Posterior cingulate gyrus (tissue), 11 donors: Measurements from ENCODE around the gene SLC25A40.

ENCODE experiments used
- DNase-seq, 10 donors: peaks; one replicate each; pipeline versions ENCODE4 v3.0.0 to v3.0.0-alpha.2; 2020 to 2021; ENCODE audit warnings: mixed read lengths in 3 of 10
- intact Hi-C: fragments of 100-400 bp; cut with DNase I; formaldehyde crosslinking; loops from one replicate; pipeline ENCODE4 v1.15.1; 2023

SLC25A40 gene

DNA sequence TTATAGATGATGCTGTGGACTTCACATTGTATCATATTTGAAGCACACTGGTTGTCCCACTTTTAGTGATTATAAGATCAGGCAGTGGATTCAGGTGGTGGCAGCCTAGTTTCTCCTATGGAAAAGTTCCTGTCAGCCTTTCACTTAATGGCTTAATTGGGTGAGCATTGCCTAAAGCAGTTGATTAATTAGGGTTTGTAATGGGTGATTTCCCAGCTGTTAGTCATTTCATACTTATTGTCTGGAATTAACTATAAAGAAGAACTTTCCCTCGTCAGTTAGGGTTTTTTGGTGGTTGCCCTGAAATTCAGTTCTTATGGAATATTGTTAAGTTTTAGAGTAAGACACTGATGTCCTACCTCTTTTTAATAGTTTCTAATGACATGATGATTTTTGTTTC is 78.8 kb downstream of the SLC25A40 start:
- DNase-seq: no peak
- intact Hi-C loops: loop anchor here (5.0 kb wide), 1 partner anchor 315 kb away; no protein-coding TSS in a partner anchor

DNA sequence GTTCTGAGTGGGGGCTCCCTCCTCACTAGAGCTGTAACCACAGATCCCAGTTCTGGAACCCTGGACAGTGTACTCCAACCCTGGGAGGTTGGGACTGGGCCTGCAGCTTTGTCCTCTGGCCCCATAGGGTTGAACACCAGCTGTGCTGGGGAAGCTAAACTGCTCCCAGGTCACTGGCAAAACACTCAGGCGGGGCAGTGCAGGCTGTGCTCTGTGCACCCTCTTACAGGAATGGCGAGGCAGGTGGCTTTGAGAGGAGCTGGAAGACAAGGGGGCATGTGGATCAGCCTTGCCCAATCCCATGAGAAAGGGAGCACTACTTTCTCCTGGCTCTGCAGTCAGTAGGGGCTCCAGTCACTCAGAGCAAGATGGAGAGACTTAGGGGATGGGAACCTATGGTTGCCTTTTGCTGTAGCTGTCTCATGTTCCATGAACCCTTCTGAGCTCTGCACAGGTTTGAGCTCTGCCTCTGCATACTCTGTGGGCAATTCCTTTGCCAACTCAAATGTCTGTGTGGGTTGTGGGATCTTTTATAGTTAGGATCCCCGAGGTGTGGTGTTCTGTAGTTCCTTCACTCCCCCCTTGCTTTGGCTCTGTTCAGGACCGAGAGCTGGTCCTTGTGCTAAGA is 90.7 kb downstream of the SLC25A40 start:
- DNase-seq: no peak
- intact Hi-C loops: no loop called here

- no peak for DNase-seq
- intact Hi-C loops: no loop called here
These were observed 91.7 kb downstream of the SLC25A40 start for GRCh38 chr7:87784424-87784823.
